IMR-90 (cell line): ENCODE data around the gene SLC6A9. TPM values are rescaled to one million over a fixed set of nuclear protein-coding genes. Genes with fewer than 3 reads are reported as not detected.

Experiments
- ATAC-seq: fragments of 200-7000 bp; cut with Tn5 transposase; 2 replicates; pipeline ENCODE4 v1.9.1; 2020; ENCODE audit warnings: low read depth, mild to moderate bottlenecking, moderate library complexity
- BruUV-seq: library from RNA; stranded (reverse); fragments of 400-500 nt; replicated peaks from 2 replicates; lab custom pipeline; 2021; lab: Mats Ljungman, UMichigan
- CTCF ChIA-PET: fragments of 300-600 bp; formaldehyde crosslinking; extraction: SDS; loops from one replicate; lab custom pipeline; 2021; ENCODE audit warnings: antibody characterized with exemption; lab: Yijun Ruan, JAX
- POLR2A ChIA-PET: fragments of 300-600 bp; sonication (Branson Sonifier 250); formaldehyde crosslinking; loops from one replicate; lab custom pipeline; 2022; ENCODE audit warnings: antibody characterized with exemption; ENCODE audit not compliant: unreplicated experiment; lab: Charles Lee
- DNase-seq: peaks from one replicate; pipeline ENCODE4 v3.0.0; 2013
- H2AFZ ChIP-seq: replicated peaks from 2 replicates; pipeline ENCODE3; 2013; ENCODE audit warnings: low read length, mild to moderate bottlenecking; ENCODE audit not compliant: poor library complexity
- H2AK5ac ChIP-seq: 2 replicates; pipeline ENCODE4 v1.6.1; 2013; ENCODE audit warnings: low read depth, low read length, inconsistent platforms
- H2AK9ac ChIP-seq: replicated peaks from 2 replicates; pipeline ENCODE3; 2013; ENCODE audit warnings: mild to moderate bottlenecking, low read depth, low read length, moderate library complexity; ENCODE audit not compliant: poor library complexity
- H2BK120ac ChIP-seq: 2 replicates; pipeline ENCODE4 v1.6.1; 2013; ENCODE audit warnings: low read depth, low read length, inconsistent platforms
- H2BK15ac ChIP-seq: 3 replicates; pipeline ENCODE4 v1.6.1; 2013; ENCODE audit warnings: low read depth, low read length, inconsistent platforms
- H2BK20ac ChIP-seq: 2 replicates; pipeline ENCODE4 v1.6.1; 2013; ENCODE audit warnings: low read depth, mild to moderate bottlenecking, inconsistent platforms, low read length, moderate library complexity
- H2BK5ac ChIP-seq: 2 replicates; pipeline ENCODE4 v1.6.1; 2013; ENCODE audit warnings: mild to moderate bottlenecking, low read depth, low read length, inconsistent platforms; ENCODE audit not compliant: poor library complexity, severe bottlenecking
- H3K14ac ChIP-seq: replicated peaks from 2 replicates; pipeline ENCODE4 v1.6.1; 2013; ENCODE audit warnings: low read depth, low read length, inconsistent platforms
- H3K18ac ChIP-seq: 2 replicates; pipeline ENCODE4 v1.6.1; 2013; ENCODE audit warnings: low read depth, low read length, control low read depth
- H3K23ac ChIP-seq: 2 replicates; pipeline ENCODE4 v1.6.1; 2013; ENCODE audit warnings: low read depth, low read length, inconsistent platforms
- H3K27ac ChIP-seq: 2 replicates; pipeline ENCODE4 v1.5.1; 2013; ENCODE audit warnings: mild to moderate bottlenecking, control low read depth, low read length; ENCODE audit not compliant: insufficient read depth
- H3K27me3 ChIP-seq: 2 replicates; pipeline ENCODE4 v1.6.1; 2013; ENCODE audit warnings: low read length; ENCODE audit not compliant: control insufficient read depth, insufficient read depth
- H3K36me3 ChIP-seq: 2 replicates; pipeline ENCODE4 v1.6.1; 2013; ENCODE audit warnings: low read length, mixed read lengths; ENCODE audit not compliant: control insufficient read depth, insufficient read depth
- H3K4ac ChIP-seq: 2 replicates; pipeline ENCODE4 v1.6.1; 2013; ENCODE audit warnings: low read depth, low read length, inconsistent platforms
- H3K4me1 ChIP-seq: 2 replicates; pipeline ENCODE4 v1.6.1; 2013; ENCODE audit warnings: low read length, mixed read lengths; ENCODE audit not compliant: control insufficient read depth, insufficient read depth
- H3K4me2 ChIP-seq: 2 replicates; pipeline ENCODE4 v1.6.1; 2013; ENCODE audit warnings: low read depth, mild to moderate bottlenecking, control low read depth, low read length, moderate library complexity
- H3K4me3 ChIP-seq: 2 replicates; pipeline ENCODE4 v1.5.1; 2013; ENCODE audit warnings: low read depth, mild to moderate bottlenecking, control low read depth, low read length, moderate library complexity; ENCODE audit not compliant: insufficient read depth
- H3K56ac ChIP-seq: 2 replicates; pipeline ENCODE4 v1.6.1; 2013; ENCODE audit warnings: low read length, inconsistent platforms; ENCODE audit not compliant: insufficient read depth; ENCODE audit errors: extremely low read depth
- H3K79me1 ChIP-seq, 2 experiments: 2 replicates each; pipeline ENCODE4 v1.6.1; 2013; ENCODE audit warnings: low read length in 2 of 2, inconsistent platforms in 1 of 2, low read depth in 1 of 2
- H3K9ac ChIP-seq: 2 replicates; pipeline ENCODE4 v1.6.1; 2013; ENCODE audit warnings: low read depth, low read length, control low read depth
- H3K9me1 ChIP-seq: 2 replicates; pipeline ENCODE4 v1.6.1; 2013; ENCODE audit warnings: low read length, inconsistent platforms; ENCODE audit not compliant: insufficient read depth
- H3K9me3 ChIP-seq: 2 replicates; pipeline ENCODE4 v1.6.1; 2013; ENCODE audit warnings: low read length; ENCODE audit not compliant: control insufficient read depth, insufficient read depth
- H4K20me1 ChIP-seq: 2 replicates; pipeline ENCODE4 v1.6.1; 2013; ENCODE audit warnings: low read length, inconsistent platforms; ENCODE audit not compliant: insufficient read depth
- H4K5ac ChIP-seq: 2 replicates; pipeline ENCODE4 v1.6.1; 2013; ENCODE audit warnings: mild to moderate bottlenecking, low read depth, low read length, control low read depth
- H4K8ac ChIP-seq, 2 experiments: 2 replicates each; pipeline ENCODE4 v1.6.1; 2013; ENCODE audit warnings: low read depth in 2 of 2, low read length in 2 of 2, control low read depth in 1 of 2, inconsistent platforms in 1 of 2
- H4K91ac ChIP-seq: 2 replicates; pipeline ENCODE4 v1.6.1; 2013; ENCODE audit warnings: low read depth, low read length, inconsistent platforms; ENCODE audit not compliant: insufficient read depth
- CTCF ChIP-seq: conservative IDR thresholded peaks from 2 replicates; pipeline ENCODE4 v1.5.1; 2012; ENCODE audit warnings: mild to moderate bottlenecking, low read depth, low read length, improper control_type of control experiment
- ELK1 ChIP-seq: fragments of 150-350 bp; IDR thresholded peaks from 2 replicates; pipeline ENCODE4 v1.6.1; 2016; ENCODE audit warnings: low read depth, mild to moderate bottlenecking, low read length, moderate library complexity, borderline replicate concordance
- FOS ChIP-seq: fragments of 150-350 bp; IDR thresholded peaks from 2 replicates; pipeline ENCODE4 v1.6.1; 2016; ENCODE audit warnings: low read depth, low read length
- NFE2L2 ChIP-seq: fragments of 150-350 bp; IDR thresholded peaks from 2 replicates; pipeline ENCODE4 v1.6.1; 2016; ENCODE audit warnings: low read depth, mild to moderate bottlenecking, low read length
- RAD21 ChIP-seq: IDR thresholded peaks from 2 replicates; pipeline ENCODE4 v1.6.1; 2012; ENCODE audit warnings: low read length, improper control_type of control experiment
- RFX5 ChIP-seq: IDR thresholded peaks from 2 replicates; pipeline ENCODE4 v1.8.0; 2012; ENCODE audit warnings: low read depth, mild to moderate bottlenecking, low read length, moderate library complexity
- SMC3 ChIP-seq: fragments of 150-350 bp; IDR thresholded peaks from 2 replicates; pipeline ENCODE4 v1.6.1; 2016; ENCODE audit warnings: low read depth, mild to moderate bottlenecking, antibody characterized with exemption, low read length, moderate library complexity
- USF2 ChIP-seq: fragments of 150-350 bp; IDR thresholded peaks from 2 replicates; pipeline ENCODE4 v1.6.1; 2017; ENCODE audit warnings: mild to moderate bottlenecking, antibody characterized with exemption, low read length, low read depth
- WGBS, 2 experiments: methylation state at CpG; one replicate each; pipeline versions ENCODE4 v1.1.5 to v1.1.7; 2013; ENCODE audit warnings: missing lambda C conversion rate in 2 of 2; ENCODE audit not compliant: insufficient read length in 1 of 2; ENCODE audit errors: extremely low coverage in 2 of 2; 5-methylcytosine and 5-hydroxymethylcytosine counted together
- dilution Hi-C: fragments of 300-500 bp; cut with HindIII; formaldehyde crosslinking; loops from one replicate; pipeline ENCODE4 v1.14.3; 2018; ENCODE audit warnings: low sequenced_read_pairs; ENCODE audit not compliant: unreplicated experiment
- in situ Hi-C: fragments of 300-500 bp; cut with MboI; formaldehyde crosslinking; loops from 3 replicates; pipeline ENCODE4 v1.14.3; 2019; ENCODE audit warnings: low sequenced_read_pairs, inconsistent platforms, mixed read lengths
- intact Hi-C: fragments of 100-400 bp; cut with micrococcal nuclease; formaldehyde crosslinking; loops from 2 replicates; pipeline ENCODE4 v1.10.0; 2022
- polyA plus RNA-seq, 3 experiments: library from polyadenylated mRNA; depleted of rRNA; stranded (reverse); fragments of >200 nt; gene quantifications; 2 replicates each; pipeline ENCODE4 v1.2.3, GENCODE V29; 2012; ENCODE audit warnings: low replicate concordance in 1 of 3
- total RNA-seq: library from RNA; depleted of rRNA; stranded (reverse); fragments of >200 nt; gene quantifications from 2 replicates; pipeline ENCODE4 v1.2.3, GENCODE V29; 2012

Gene SLC6A9
- total and polyA plus RNA-seq, 2 of the 4 experiments (the other 2 are of a cell fraction), result 2.0 to 6.6 TPM

DNA sequence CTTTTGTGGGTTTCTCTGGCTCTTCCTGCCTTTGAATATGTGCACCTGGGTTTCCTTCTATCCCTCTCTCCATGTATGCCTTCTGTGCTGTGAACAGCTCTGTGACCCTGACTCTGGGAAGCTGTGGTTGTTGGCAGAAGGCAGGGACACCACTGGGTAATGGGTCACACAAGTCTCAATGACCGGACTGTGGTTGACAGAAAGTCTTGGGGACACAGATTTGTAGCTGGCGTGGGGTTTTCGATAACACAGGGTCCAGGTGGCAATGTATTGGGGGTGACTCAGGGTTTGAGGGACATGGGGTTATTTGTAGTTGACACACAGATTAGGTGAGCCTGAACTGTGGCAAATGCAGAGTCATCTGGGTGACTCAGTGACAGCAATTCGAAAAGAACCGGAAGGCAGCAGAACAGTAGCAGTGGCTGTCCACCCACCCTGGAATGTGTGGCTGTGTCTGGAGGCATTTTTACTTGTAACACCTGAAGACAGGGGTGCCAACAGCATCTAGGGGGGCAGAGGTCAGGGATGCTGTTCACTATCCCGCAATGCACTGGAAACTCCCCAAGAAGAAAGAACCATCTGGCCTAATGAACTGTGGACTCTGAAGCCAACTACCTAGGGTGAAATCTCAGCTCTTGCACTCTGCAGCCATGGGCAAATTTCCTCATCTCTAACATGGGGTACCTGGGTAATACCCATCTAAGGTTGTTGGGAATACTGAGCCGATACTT, 13.0 kb upstream of the SLC6A9 start:
- no peaks in the 10 kb centered on the region for H3K27me3 ChIP-seq
- WGBS, 2 experiments, result 78% methylated on average over 4 of the region's 7 CpGs; no CpG with 5 or more reads in 1 of the 2 experiments
- no peak overlapping the region for H3K4me2 ChIP-seq
- no TSS peak for BruUV-seq
- no peak overlapping the region for H2BK5ac ChIP-seq
- no peak overlapping the region for H3K56ac ChIP-seq
- H3K9me3 ChIP-seq, result no peaks in the 10 kb centered on the region
- no peak overlapping the region for H3K9ac ChIP-seq
- H3K4me3 ChIP-seq, result no peak overlapping the region
- TF ChIP-seq USF2, result no peak
- TF ChIP-seq SMC3, result no peak
- TF ChIP-seq RFX5, result no peak
- TF ChIP-seq CTCF, result no peak
- no peak for TF ChIP-seq RAD21
- peak; percentile 44; the same call in 1 of the 2 replicates for TF ChIP-seq NFE2L2
- TF ChIP-seq FOS, result 0 out of 2 replicates have a peak, but pooled peaks have one; percentile 6
- no peak for TF ChIP-seq ELK1
- no peak overlapping the region for H4K5ac ChIP-seq
- H2AK9ac ChIP-seq, result no peak overlapping the region
- in situ Hi-C loops, result no loop called here
- H3K14ac ChIP-seq, result no peak overlapping the region
- H3K4ac ChIP-seq, result no peak overlapping the region
- CTCF ChIA-PET, result interaction anchor here (3.8 kb wide), 1 partner anchor 39 kb away, joined by 14 read pairs; no protein-coding TSS in a partner anchor
- DNase-seq (no peak), ATAC-seq (no peak)
- H4K8ac ChIP-seq, result no peak overlapping the region
- H4K20me1 ChIP-seq, result peaks cover 3% of the 10 kb centered on the region; the same call in 1 of the 2 replicates
- H2AK5ac ChIP-seq, result peak overlapping the region; percentile 22; the same call in 1 of the 2 replicates
- dilution Hi-C loops, result no loop called here
- H3K36me3 ChIP-seq, result no peaks in the 10 kb centered on the region
- no peak overlapping the region for H3K27ac ChIP-seq
- no peak overlapping the region for H3K18ac ChIP-seq
- no peak overlapping the region for H3K23ac ChIP-seq
- no peaks in the 10 kb centered on the region for H3K79me1 ChIP-seq
- H2BK15ac ChIP-seq, result no peak overlapping the region
- POLR2A ChIA-PET, result no interaction called here
- no peak overlapping the region; the same call in 1 of the 2 replicates for H4K91ac ChIP-seq
- peaks cover 20% of the 10 kb centered on the region for H3K9me1 ChIP-seq
- intact Hi-C loops, result no loop called here
- H2BK20ac ChIP-seq, result no peak overlapping the region
- H2AFZ ChIP-seq, result no peak overlapping the region
- peaks cover 13% of the 10 kb centered on the region for H3K4me1 ChIP-seq
- peak overlapping the region; percentile 46 for H2BK120ac ChIP-seq
